Vagina (tissue), 2 donors: Measurements from ENCODE around the gene CR1L. TPM values are rescaled to one million over a fixed set of nuclear protein-coding genes. Genes with fewer than 3 reads are reported as not detected.

ENCODE experiments used
- DNase-seq, 2 donors: peaks; one replicate each; pipeline ENCODE4 v3.0.0-alpha.2; 2017; ENCODE audit errors: extremely low spot score in 2 of 2
- H3K27ac ChIP-seq: fragments of 200-600 bp; sonication (generic); one replicate; pipeline ENCODE4 v1.5.1; 2019
- H3K27me3 ChIP-seq: fragments of 200-600 bp; sonication (generic); one replicate; pipeline ENCODE4 v1.5.1; 2019
- H3K36me3 ChIP-seq, 2 donors: fragments of 200-600 bp; sonication (generic); one replicate each; pipeline ENCODE4 v1.5.1; 2017 to 2019
- H3K4me1 ChIP-seq: fragments of 200-600 bp; sonication (generic); one replicate; pipeline ENCODE4 v1.5.1; 2019
- H3K4me3 ChIP-seq, 2 donors: fragments of 200-600 bp; sonication (generic); 1 replicate in 1 of 2; 2 replicates in 1 of 2; pipeline ENCODE4 v1.5.1; 2016 to 2019
- H3K9me3 ChIP-seq: fragments of 200-600 bp; sonication (generic); one replicate; pipeline ENCODE4 v1.5.1; 2019
- CTCF ChIP-seq, 3 experiments: fragments of 450-650 bp in 2 of 3; fragments of 200-600 bp in 1 of 3; sonication (generic) in 1 of 3; IDR thresholded peaks; one replicate each; pipeline ENCODE4 v1.5.1; 2017 to 2019; ENCODE audit warnings: antibody characterized with exemption in 3 of 3, mild to moderate bottlenecking in 2 of 3, moderate library complexity in 2 of 3
- POLR2A ChIP-seq, 2 donors: fragments of 450-650 bp; IDR thresholded peaks; one replicate each; pipeline ENCODE4 v1.6.1; 2017; ENCODE audit warnings: antibody characterized with exemption in 2 of 2, mild to moderate bottlenecking in 2 of 2, moderate library complexity in 2 of 2
- POLR2AphosphoS5 ChIP-seq, 2 donors: sonication (generic); formaldehyde crosslinking; IDR thresholded peaks; one replicate each; pipeline ENCODE4 v1.9.0; 2017; ENCODE audit warnings: antibody characterized with exemption in 2 of 2, mild to moderate bottlenecking in 2 of 2, low read depth in 1 of 2; ENCODE audit not compliant: insufficient read depth in 1 of 2
- intact Hi-C: fragments of 100-400 bp; cut with DNase I; formaldehyde crosslinking; loops from one replicate; pipeline ENCODE4 v1.15.1; 2023
- total RNA-seq: library from RNA; depleted of rRNA; stranded (reverse); fragments of >200 nt; gene quantifications from one replicate; pipeline ENCODE4 v1.2.3, GENCODE V29; 2016

CR1L gene
- total RNA-seq, 1 donor from 2014 or later = not detected

- TF ChIP-seq POLR2AphosphoS5 (IDR thresholded peaks at IDR 0.05; ENCODE audit: insufficient read depth in 1 of 2, low read depth in 1 of 2) = no peak
- no peak for TF ChIP-seq POLR2A (IDR thresholded peaks at IDR 0.05)
- no peak for TF ChIP-seq CTCF (IDR thresholded peaks at IDR 0.05)
- H3K4me1 ChIP-seq = peaks cover 9% of the 10 kb centered on the region
- no peak overlapping the region for H3K4me3 ChIP-seq
- intact Hi-C loops = no loop called here
- no peaks in the 10 kb centered on the region for H3K9me3 ChIP-seq
- H3K27ac ChIP-seq = no peak overlapping the region
- no peaks in the 10 kb centered on the region for H3K27me3 ChIP-seq
- H3K36me3 ChIP-seq = no peaks in the 10 kb centered on the region
- DNase-seq = no peak
Observed at GRCh38 chr1:207666342-207666741, 21.4 kb downstream of the CR1L start.

DNA sequence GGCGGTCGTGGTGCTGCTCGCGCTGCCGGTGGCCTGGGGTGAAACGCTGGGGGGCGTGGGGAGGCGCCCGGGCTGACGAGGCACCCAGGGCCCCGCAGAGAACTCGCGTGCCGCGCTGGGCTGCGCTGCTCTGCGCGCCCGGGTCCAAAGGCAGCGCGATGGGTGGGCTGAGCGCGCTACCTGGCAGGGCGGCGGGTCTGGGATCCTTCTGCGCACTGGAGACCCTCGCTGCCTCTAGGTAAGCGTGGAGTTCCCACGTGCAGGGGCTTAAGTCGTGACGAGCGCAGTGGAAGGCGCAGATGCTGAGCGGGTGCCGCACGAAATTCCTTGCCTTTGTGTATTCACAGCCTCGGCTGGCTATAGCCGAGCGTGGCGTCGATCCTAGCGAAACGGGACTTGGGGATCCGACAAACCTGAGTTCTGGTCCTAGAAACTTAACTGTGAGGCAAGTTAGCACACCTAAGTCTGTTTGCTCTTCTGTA lies 24.6 kb downstream of the CR1L start:
- no peaks in the 10 kb centered on the region for H3K36me3 ChIP-seq
- no peaks in the 10 kb centered on the region for H3K27me3 ChIP-seq
- no peak for TF ChIP-seq POLR2AphosphoS5 (IDR thresholded peaks at IDR 0.05; ENCODE audit: insufficient read depth in 1 of 2, low read depth in 1 of 2)
- no peak for TF ChIP-seq CTCF (IDR thresholded peaks at IDR 0.05)
- no peak for TF ChIP-seq POLR2A (IDR thresholded peaks at IDR 0.05)
- intact Hi-C loops = loop anchor here (10.0 kb wide), 1 partner anchor 1445 kb away; no protein-coding TSS in a partner anchor
- H3K9me3 ChIP-seq = no peaks in the 10 kb centered on the region
- H3K27ac ChIP-seq = no peak overlapping the region
- H3K4me3 ChIP-seq = no peak overlapping the region
- H3K4me1 ChIP-seq = peaks cover 9% of the 10 kb centered on the region
- no peak for DNase-seq

DNA sequence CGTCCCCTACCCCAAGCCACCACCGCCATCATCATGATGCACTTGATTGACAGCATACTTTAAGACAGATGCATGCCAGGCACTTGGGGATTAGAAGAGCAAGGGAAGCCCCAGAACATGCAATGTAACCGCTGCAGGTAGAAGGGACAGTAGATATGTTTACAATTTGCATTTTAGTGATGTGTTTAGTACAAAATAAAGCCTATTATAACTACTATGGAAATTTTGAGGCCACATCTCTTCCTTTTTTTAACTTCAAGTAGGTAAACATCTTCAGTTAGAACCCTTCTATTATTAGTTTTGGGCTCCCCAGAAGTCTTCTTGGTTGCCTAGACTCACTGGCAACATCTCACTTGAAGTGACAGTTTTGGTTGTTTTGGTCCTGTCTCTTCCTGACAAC lies 25.3 kb downstream of the CR1L start:
- intact Hi-C loops = loop anchor here (10.0 kb wide), 1 partner anchor 1445 kb away; no protein-coding TSS in a partner anchor

DNA sequence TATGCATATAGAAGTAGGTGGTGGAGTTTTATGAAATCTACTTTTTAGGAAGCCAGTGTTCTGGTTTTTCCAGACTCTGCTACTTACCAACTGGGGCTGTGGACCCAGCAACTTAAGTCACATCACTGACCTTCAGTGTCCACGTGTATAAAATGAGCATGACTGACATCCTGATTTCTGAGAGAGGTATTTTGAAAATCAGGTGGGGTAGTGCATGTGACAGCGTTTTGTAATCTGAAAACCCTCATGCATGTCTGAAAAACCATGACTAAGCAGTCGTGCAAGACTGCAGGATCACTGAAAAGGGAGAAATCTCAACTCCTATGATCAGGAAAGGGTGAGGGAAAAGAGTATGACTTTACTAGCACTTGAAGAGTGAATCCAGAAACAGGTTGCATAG lies 26.1 kb downstream of the CR1L start:
- intact Hi-C loops = loop anchor here (10.0 kb wide), 1 partner anchor 1444 kb away; no protein-coding TSS in a partner anchor

More for the DNA sequence above, 25.3 kb downstream of the CR1L start:
- no peak for DNase-seq
- TF ChIP-seq CTCF (IDR thresholded peaks at IDR 0.05) (no peak), POLR2AphosphoS5 (IDR thresholded peaks at IDR 0.05; ENCODE audit: insufficient read depth in 1 of 2, low read depth in 1 of 2) (no peak), POLR2A (IDR thresholded peaks at IDR 0.05) (no peak)
- peaks cover 9% of the 10 kb centered on the region for H3K4me1 ChIP-seq
- no peak overlapping the region for H3K27ac ChIP-seq
- no peak overlapping the region for H3K4me3 ChIP-seq
- no peaks in the 10 kb centered on the region for H3K27me3 ChIP-seq
- H3K36me3 ChIP-seq = no peaks in the 10 kb centered on the region
- H3K9me3 ChIP-seq = no peaks in the 10 kb centered on the region

More for the DNA sequence above, 26.1 kb downstream of the CR1L start:
- H3K27me3 ChIP-seq = no peaks in the 10 kb centered on the region
- TF ChIP-seq CTCF (IDR thresholded peaks at IDR 0.05) = no peak
- TF ChIP-seq POLR2AphosphoS5 (IDR thresholded peaks at IDR 0.05; ENCODE audit: insufficient read depth in 1 of 2, low read depth in 1 of 2) = no peak
- TF ChIP-seq POLR2A (IDR thresholded peaks at IDR 0.05) = no peak
- H3K4me1 ChIP-seq = peaks cover 9% of the 10 kb centered on the region
- no peak overlapping the region for H3K4me3 ChIP-seq
- no peaks in the 10 kb centered on the region for H3K36me3 ChIP-seq
- H3K27ac ChIP-seq = no peak overlapping the region
- no peak for DNase-seq
- no peaks in the 10 kb centered on the region for H3K9me3 ChIP-seq
